K562 (cell line): ENCODE measurements around the gene TESK1. TPM values are rescaled to one million over a fixed set of nuclear protein-coding genes. Genes with fewer than 3 reads are reported as not detected.

Source experiments
- ARID1B ChIP-seq: fragments of 450-650 bp; IDR thresholded peaks from 2 replicates; pipeline ENCODE4 v1.6.1; 2016; ENCODE audit warnings: antibody characterized with exemption, mild to moderate bottlenecking, inconsistent platforms
- BDP1 ChIP-seq: IDR thresholded peaks from 3 replicates; pipeline ENCODE4 v1.6.1; 2011; ENCODE audit not compliant: insufficient read length, insufficient read depth
- CBFB ChIP-seq: sonication (generic); formaldehyde crosslinking; IDR thresholded peaks from 2 replicates; pipeline ENCODE4 v1.4.0; 2020; ENCODE audit warnings: mild to moderate bottlenecking, missing genetic modification reagents
- CBX1 ChIP-seq: sonication (generic); IDR thresholded peaks from 2 replicates; pipeline ENCODE4 v1.6.1; 2016; ENCODE audit warnings: antibody characterized with exemption, low read depth, mild to moderate bottlenecking
- CHD4 ChIP-seq: fragments of 200-600 bp; sonication (generic); IDR thresholded peaks from 3 replicates; pipeline ENCODE4 v1.6.1; 2012; ENCODE audit warnings: low read depth, mild to moderate bottlenecking, mixed read lengths, low read length, inconsistent platforms; ENCODE audit not compliant: insufficient read depth, insufficient replicate concordance, poor library complexity, severe bottlenecking
- CREM ChIP-seq: IDR thresholded peaks from 2 replicates; pipeline ENCODE4 v1.6.1; 2014; ENCODE audit warnings: antibody characterized with exemption, low read depth
- DPF2 ChIP-seq: fragments of 450-650 bp; IDR thresholded peaks from 2 replicates; pipeline ENCODE4 v1.6.1; 2016
- ETV6 ChIP-seq, 3 experiments: fragments of 150-350 bp in 1 of 3; sonication (generic) in 1 of 3; formaldehyde crosslinking in 1 of 3; IDR thresholded peaks; 2 replicates each; pipeline versions ENCODE4 v1.6.1 to v1.8.0; 2014 to 2022; ENCODE audit warnings: borderline replicate concordance in 2 of 3, low read depth in 2 of 3, antibody characterized with exemption in 1 of 3, low read length in 1 of 3, mild to moderate bottlenecking in 1 of 3, missing genetic modification reagents in 1 of 3
- FOXA3 ChIP-seq, 2 experiments: fragments of 450-650 bp in 1 of 2; sonication (generic) in 1 of 2; formaldehyde crosslinking; IDR thresholded peaks in 1 of 2; conservative IDR thresholded peaks in 1 of 2; 2 replicates each; pipeline versions ENCODE4 v1.4.0 to v1.8.0; 2020 to 2022; ENCODE audit warnings: mild to moderate bottlenecking in 2 of 2, missing genetic modification reagents in 1 of 2
- JUN ChIP-seq, 2 experiments: sonication (generic) in 1 of 2; formaldehyde crosslinking in 1 of 2; IDR thresholded peaks; 2 replicates each; pipeline versions ENCODE4 v1.6.1 to v1.8.0; 2012 to 2022; ENCODE audit warnings: borderline replicate concordance in 2 of 2, mild to moderate bottlenecking in 2 of 2, improper control_type of control experiment in 1 of 2, low read depth in 1 of 2, low read length in 1 of 2, missing genetic modification reagents in 1 of 2
- KDM1A ChIP-seq, 2 experiments: fragments of 450-650 bp; IDR thresholded peaks; 2 replicates each; pipeline ENCODE4 v1.6.1; 2016; ENCODE audit warnings: mild to moderate bottlenecking in 2 of 2
- NFIC ChIP-seq: fragments of 450-650 bp; IDR thresholded peaks from 2 replicates; pipeline ENCODE4 v1.6.1; 2017; ENCODE audit warnings: mild to moderate bottlenecking, inconsistent platforms
- NFIX ChIP-seq: fragments of 250-450 bp; sonication (Bioruptor Pico); IDR thresholded peaks from 2 replicates; pipeline ENCODE4 v1.4.0; 2020; ENCODE audit warnings: low read depth, mild to moderate bottlenecking, moderate library complexity
- RFX1 ChIP-seq: fragments of 450-650 bp; IDR thresholded peaks from 2 replicates; pipeline ENCODE4 v1.6.1; 2016; ENCODE audit warnings: mild to moderate bottlenecking, moderate library complexity
- SMAD2 ChIP-seq: fragments of 150-350 bp; IDR thresholded peaks from 2 replicates; pipeline ENCODE4 v1.6.1; 2014; ENCODE audit warnings: low read depth, mild to moderate bottlenecking, low read length
- SMARCA5 ChIP-seq: fragments of 450-650 bp; IDR thresholded peaks from 2 replicates; pipeline ENCODE4 v1.6.1; 2016
- SPI1 ChIP-seq: IDR thresholded peaks from 2 replicates; pipeline ENCODE4 v1.6.1; 2011; ENCODE audit warnings: low read depth, low read length, control low read depth, borderline replicate concordance
- TBP ChIP-seq: optimal IDR thresholded peaks from 2 replicates; pipeline ENCODE3; 2011; ENCODE audit warnings: low read depth, low read length, improper control_type of control experiment
- TRIM28 ChIP-seq: fragments of 450-650 bp; IDR thresholded peaks from 2 replicates; pipeline ENCODE4 v1.6.1; 2017
- U2AF1 ChIP-seq: fragments of 200-400 bp; formaldehyde crosslinking; optimal IDR thresholded peaks from 2 replicates; pipeline ENCODE3; 2017; ENCODE audit warnings: mild to moderate bottlenecking, low read depth, low read length, moderate library complexity
- ZNF165 ChIP-seq: fragments of 250-450 bp; sonication (Bioruptor Pico); IDR thresholded peaks from 2 replicates; pipeline ENCODE4 v1.4.0; 2020; ENCODE audit warnings: borderline replicate concordance
- ZNF263 ChIP-seq: sonication (generic); formaldehyde crosslinking; IDR thresholded peaks from 2 replicates; pipeline ENCODE4 v1.8.0; 2022; ENCODE audit warnings: mild to moderate bottlenecking, missing genetic modification reagents, borderline replicate concordance
- ZNF445 ChIP-seq: fragments of 250-450 bp; sonication (Bioruptor Pico); IDR thresholded peaks from 2 replicates; pipeline ENCODE4 v1.4.0; 2020; ENCODE audit warnings: low read depth, mild to moderate bottlenecking, moderate library complexity
- polyA plus RNA-seq, 8 experiments: library from polyadenylated mRNA; depleted of rRNA in 4 of 8; stranded (reverse) in 5 of 8; unstranded in 3 of 8; fragments of >200 nt; fragmentation: Nextera tagmentation in 2 of 8; fragmentation: Illumina TruSeq in 1 of 8; extraction: Ambion mirVana in 2 of 8; extraction: Trizol in 1 of 8; gene quantifications; 2 replicates each; pipeline versions ENCODE4 v1.2.1 to v1.2.3, GENCODE V29; 2011 to 2014; ENCODE audit warnings: inconsistent platforms in 1 of 8, missing spikeins in 1 of 8
- total RNA-seq, 7 experiments: library from RNA; depleted of rRNA in 6 of 7; stranded (reverse); fragments of >200 nt in 6 of 7; fragmentation: Illumina TruSeq in 2 of 7; extraction: Trizol in 2 of 7; gene quantifications; 2 replicates each; pipeline versions ENCODE4 v1.2.1 to v1.2.3, GENCODE V29; 2011 to 2021; ENCODE audit warnings: low replicate concordance in 1 of 7
- TF ChIP-seq, protein P1 (sequence below): IDR thresholded peaks from 3 replicates; pipeline ENCODE4 v1.6.1; 2011; ENCODE audit warnings: borderline replicate concordance, mild to moderate bottlenecking; ENCODE audit not compliant: insufficient read length, insufficient read depth
- TF ChIP-seq, protein P2 (sequence below): fragments of 250-450 bp; sonication (Bioruptor Pico); IDR thresholded peaks from 2 replicates; pipeline ENCODE4 v1.5.0; 2021; ENCODE audit warnings: mild to moderate bottlenecking, moderate library complexity

Gene TESK1
- total and polyA plus RNA-seq, 9 of the 15 experiments (the other 6 are each of a cell fraction or from before 2014, with no cell fraction given) = 0.07 to 10.4 (median 4.1) TPM

DNA sequence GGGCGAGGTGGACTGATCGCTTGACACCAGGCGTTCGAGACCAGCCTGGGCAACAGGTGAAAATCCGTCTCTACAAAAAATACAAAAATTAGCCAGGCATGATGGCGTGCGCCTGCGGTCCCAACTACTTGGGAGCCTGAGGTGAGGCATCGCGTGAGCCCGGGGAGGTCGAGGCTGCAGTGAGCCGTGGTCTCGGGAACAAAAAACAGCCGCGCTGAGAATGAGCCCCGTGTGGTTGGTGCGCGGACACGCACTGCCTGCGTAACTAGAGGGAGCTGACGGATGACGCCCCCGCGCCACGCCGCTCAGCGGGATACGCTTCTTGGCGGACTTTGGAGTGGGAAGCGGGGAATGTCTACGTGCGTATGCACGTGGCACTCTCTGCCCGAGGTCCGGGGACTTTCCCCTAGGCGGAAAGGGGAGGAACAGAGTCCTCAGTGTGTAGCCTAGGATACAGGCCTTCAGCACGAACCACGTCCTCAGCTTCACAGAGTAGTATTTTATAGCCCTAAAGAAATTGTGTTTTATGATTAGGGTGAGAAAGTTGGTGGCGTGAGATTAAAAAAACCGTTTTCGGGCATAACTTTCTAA is 52.6 kb downstream of the TESK1 start, which contains the start of gene RMRP (continued):
- TF ChIP-seq ARID1B (peak; percentile 47), CBX1 (peak; percentile 81; the same call in 1 of the 2 replicates), ETV6 (IDR thresholded peaks at IDR 0.05; ENCODE audit: borderline replicate concordance in 1 of 2, low read depth in 2 of 2, low read length in 1 of 2) (peak in 1 of 2 experiments; percentile 20; a peak in 1 of 4 replicates), ETV6 (CRISPR knock-in tag; IDR thresholded peaks at IDR 0.05; ENCODE audit: borderline replicate concordance) (no peak), TBP (peak; percentile 99), ZNF165 (no peak), SMAD2 (no peak), CBFB (CRISPR knock-in tag) (0 out of 2 replicates have a peak, but pooled peaks have one; percentile 72), SMARCA5 (peak; percentile 74), KDM1A (IDR thresholded peaks at IDR 0.05) (no peak; a peak in 1 of 4 replicates), NFIX (no peak), DPF2 (peak; percentile 56; the same call in 1 of the 2 replicates), ZNF263 (peak; percentile 63; the same call in 1 of the 2 replicates), SPI1 (peak; percentile 31; the same call in 1 of the 2 replicates), CREM (peak; percentile 94), FOXA3 (CRISPR knock-in tag; conservative IDR thresholded peaks at IDR 0.05 in 1 of 2, IDR thresholded peaks at IDR 0.05 in 1 of 2) (peak in 1 of 2 experiments; percentile 63; a peak in 1 of 4 replicates), TRIM28 (peak; percentile 48; the same call in 1 of the 2 replicates), U2AF1 (no peak), ZNF445 (CRISPR knock-in tag) (no peak), BDP1 (peak; percentile 63), CHD4 (no peak), RFX1 (peak; percentile 92), NFIC (peak; percentile 64), JUN (IDR thresholded peaks at IDR 0.05; ENCODE audit: borderline replicate concordance, low read depth, low read length) (peak; percentile 34; the same call in 1 of the 2 replicates), JUN (CRISPR knock-in tag; IDR thresholded peaks at IDR 0.05; ENCODE audit: borderline replicate concordance) (no peak)
- TF ChIP-seq, protein P1, sequence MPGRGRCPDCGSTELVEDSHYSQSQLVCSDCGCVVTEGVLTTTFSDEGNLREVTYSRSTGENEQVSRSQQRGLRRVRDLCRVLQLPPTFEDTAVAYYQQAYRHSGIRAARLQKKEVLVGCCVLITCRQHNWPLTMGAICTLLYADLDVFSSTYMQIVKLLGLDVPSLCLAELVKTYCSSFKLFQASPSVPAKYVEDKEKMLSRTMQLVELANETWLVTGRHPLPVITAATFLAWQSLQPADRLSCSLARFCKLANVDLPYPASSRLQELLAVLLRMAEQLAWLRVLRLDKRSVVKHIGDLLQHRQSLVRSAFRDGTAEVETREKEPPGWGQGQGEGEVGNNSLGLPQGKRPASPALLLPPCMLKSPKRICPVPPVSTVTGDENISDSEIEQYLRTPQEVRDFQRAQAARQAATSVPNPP = peak; percentile 89
- TF ChIP-seq, protein P2, sequence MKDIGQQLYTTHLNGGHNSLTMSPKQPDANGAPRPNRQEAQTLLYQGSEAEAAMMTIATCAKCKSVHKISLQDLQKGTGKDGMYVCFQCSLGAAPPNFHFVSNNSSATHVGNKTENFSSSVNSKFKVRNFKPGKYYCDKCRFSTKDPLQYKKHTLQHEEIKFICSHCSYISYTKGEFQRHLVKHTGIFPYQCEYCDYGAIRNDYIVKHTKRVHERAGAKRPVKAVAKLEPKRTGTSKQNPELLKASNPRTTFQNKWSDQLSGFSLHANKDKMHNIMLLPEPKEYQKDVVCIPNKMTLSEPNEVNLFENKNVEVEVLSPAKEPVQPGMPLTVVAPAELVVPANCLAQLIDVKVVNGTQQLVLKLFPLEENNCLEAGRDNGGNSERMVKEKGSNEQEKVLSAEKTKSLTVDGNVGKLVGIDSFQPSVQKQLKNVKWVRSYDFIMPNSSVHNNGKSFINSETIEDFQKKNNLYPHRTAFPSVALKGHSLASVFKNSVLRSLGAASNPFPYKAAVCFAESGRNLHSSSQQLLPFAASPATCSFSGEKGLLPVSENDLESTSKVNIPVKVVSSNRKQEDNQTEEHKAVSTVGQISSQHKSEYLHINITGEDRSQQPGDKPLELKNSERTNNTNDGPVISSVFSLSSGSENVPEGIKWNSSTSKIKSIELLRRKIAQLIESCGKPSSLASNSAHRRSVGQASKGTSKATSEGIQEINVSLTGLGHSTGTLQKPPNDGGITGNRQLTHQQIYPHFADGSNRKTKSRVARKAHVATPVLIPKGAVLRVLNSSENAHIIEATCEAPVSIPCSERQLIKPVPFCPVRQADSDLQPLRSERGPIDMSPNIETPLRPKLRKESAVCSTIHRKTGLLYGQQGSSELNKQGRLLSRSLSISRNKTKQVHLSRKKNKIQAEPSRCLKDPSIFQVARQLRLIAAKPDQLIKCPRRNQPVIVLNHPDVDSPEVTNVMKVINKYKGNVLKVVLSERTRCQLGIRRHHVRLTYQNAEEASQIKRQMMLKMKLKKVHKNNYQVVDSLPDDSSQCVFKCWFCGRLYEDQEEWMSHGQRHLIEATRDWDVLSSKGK (CRISPR knock-in tag) = no peak
